ENCODE results near the gene AUTS2.

AUTS2 gene

GRCh38 chr7:70668606-70669358 is 1070.5 kb downstream of the AUTS2 start:
- TF ChIP-seq CTCF (IDR thresholded peaks at IDR 0.05): no peak
- Mint-ChIP-seq H3K36me3 (ENCODE audit: low read depth) (no peaks in the 10 kb centered on the region), H3K4me3 (no peak overlapping the region), H3K4me1 (peaks cover 31% of the 10 kb centered on the region), H3K27ac (peak overlapping the region; percentile 48), H3K9me3 (no peaks in the 10 kb centered on the region), H3K27me3 (ENCODE audit: low read depth, poor library complexity) (peaks cover 9% of the 10 kb centered on the region)
- DNase-seq: no peak

GRCh38 chr7:70669854-70670253 is 1071.6 kb downstream of the AUTS2 start:
- no peaks in the 10 kb centered on the region for H3K9me3 Mint-ChIP-seq
- peaks cover 9% of the 10 kb centered on the region for H3K27me3 Mint-ChIP-seq (ENCODE audit: low read depth, poor library complexity)
- peaks cover 42% of the 10 kb centered on the region for H3K4me1 Mint-ChIP-seq
- no peaks in the 10 kb centered on the region for H3K36me3 Mint-ChIP-seq (ENCODE audit: low read depth)
- TF ChIP-seq CTCF (IDR thresholded peaks at IDR 0.05): no peak
- H3K4me3 Mint-ChIP-seq: no peak overlapping the region
- DNase-seq: no peak
- H3K27ac Mint-ChIP-seq: no peak overlapping the region

GRCh38 chr7:70670288-70670687 is 1072.0 kb downstream of the AUTS2 start:
- peaks cover 12% of the 10 kb centered on the region for H3K27me3 Mint-ChIP-seq (ENCODE audit: low read depth, poor library complexity)
- H3K27ac Mint-ChIP-seq: no peak overlapping the region
- H3K4me3 Mint-ChIP-seq: no peak overlapping the region

GRCh38 chr7:70673778-70674570 is 1075.7 kb downstream of the AUTS2 start:
- no peak overlapping the region for H3K4me3 Mint-ChIP-seq
- peaks cover 54% of the 10 kb centered on the region for H3K4me1 Mint-ChIP-seq
- peaks cover 12% of the 10 kb centered on the region for H3K36me3 Mint-ChIP-seq (ENCODE audit: low read depth)
- no peak for TF ChIP-seq CTCF (IDR thresholded peaks at IDR 0.05)
- H3K9me3 Mint-ChIP-seq: no peaks in the 10 kb centered on the region
- H3K27me3 Mint-ChIP-seq (ENCODE audit: low read depth, poor library complexity): peaks cover 12% of the 10 kb centered on the region
- H3K27ac Mint-ChIP-seq: peak overlapping the region; percentile 22
- no peak for DNase-seq

More at GRCh38 chr7:70670288-70670687, 1072.0 kb downstream of the AUTS2 start:
- H3K4me1 Mint-ChIP-seq: peaks cover 46% of the 10 kb centered on the region
- no peaks in the 10 kb centered on the region for H3K36me3 Mint-ChIP-seq (ENCODE audit: low read depth)
- no peak for DNase-seq
- H3K9me3 Mint-ChIP-seq: no peaks in the 10 kb centered on the region
- TF ChIP-seq CTCF (IDR thresholded peaks at IDR 0.05): no peak

GRCh38 chr7:70674571-70675010 is 1076.3 kb downstream of the AUTS2 start:
- peaks cover 12% of the 10 kb centered on the region for H3K36me3 Mint-ChIP-seq (ENCODE audit: low read depth)
- DNase-seq: no peak
- TF ChIP-seq CTCF (IDR thresholded peaks at IDR 0.05): no peak
- H3K27ac Mint-ChIP-seq: no peak overlapping the region
- peaks cover 57% of the 10 kb centered on the region for H3K4me1 Mint-ChIP-seq
- no peak overlapping the region for H3K4me3 Mint-ChIP-seq
- peaks cover 12% of the 10 kb centered on the region for H3K27me3 Mint-ChIP-seq (ENCODE audit: low read depth, poor library complexity)
- H3K9me3 Mint-ChIP-seq: no peaks in the 10 kb centered on the region
